GM19240 (cell line): ENCODE data around the gene HEBP2.

ENCODE experiments used
- DNase-seq: peaks from one replicate; pipeline ENCODE4 v3.0.0; 2011; ENCODE audit warnings: low spot score; ENCODE audit not compliant: insufficient read length

HEBP2 gene

GRCh38 chr6:138454981-138455706, 51.1 kb downstream of the HEBP2 start:
- no peak for DNase-seq

- DNase-seq, result no peak
These were observed 51.9 kb downstream of the HEBP2 start for GRCh38 chr6:138455746-138456400.

- no peak for DNase-seq
These were observed 52.4 kb downstream of the HEBP2 start for GRCh38 chr6:138456401-138456790.

GRCh38 chr6:138461647-138462046, 57.6 kb downstream of the HEBP2 start:
- DNase-seq, result no peak

DNA sequence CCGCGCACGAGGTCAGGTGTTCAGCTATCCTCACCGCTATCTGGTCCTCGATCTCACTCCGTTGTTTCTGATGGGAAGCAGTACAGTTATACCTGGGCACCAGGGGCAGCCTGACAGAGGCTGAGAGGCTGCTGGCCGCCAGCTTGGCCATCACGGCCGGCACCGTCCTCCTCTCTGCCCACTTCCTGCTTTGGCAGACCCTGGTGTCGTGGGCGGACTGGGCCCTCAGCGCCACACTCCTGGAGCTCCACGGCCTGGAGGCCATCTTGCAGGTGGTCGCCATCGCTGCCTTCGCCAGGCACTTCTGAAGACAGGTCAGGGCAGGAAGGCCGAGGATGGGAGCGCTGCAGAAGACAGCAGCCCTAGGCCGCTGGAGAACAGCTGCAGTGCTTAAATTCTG, 60.1 kb downstream of the HEBP2 start:
- no peak for DNase-seq

DNA sequence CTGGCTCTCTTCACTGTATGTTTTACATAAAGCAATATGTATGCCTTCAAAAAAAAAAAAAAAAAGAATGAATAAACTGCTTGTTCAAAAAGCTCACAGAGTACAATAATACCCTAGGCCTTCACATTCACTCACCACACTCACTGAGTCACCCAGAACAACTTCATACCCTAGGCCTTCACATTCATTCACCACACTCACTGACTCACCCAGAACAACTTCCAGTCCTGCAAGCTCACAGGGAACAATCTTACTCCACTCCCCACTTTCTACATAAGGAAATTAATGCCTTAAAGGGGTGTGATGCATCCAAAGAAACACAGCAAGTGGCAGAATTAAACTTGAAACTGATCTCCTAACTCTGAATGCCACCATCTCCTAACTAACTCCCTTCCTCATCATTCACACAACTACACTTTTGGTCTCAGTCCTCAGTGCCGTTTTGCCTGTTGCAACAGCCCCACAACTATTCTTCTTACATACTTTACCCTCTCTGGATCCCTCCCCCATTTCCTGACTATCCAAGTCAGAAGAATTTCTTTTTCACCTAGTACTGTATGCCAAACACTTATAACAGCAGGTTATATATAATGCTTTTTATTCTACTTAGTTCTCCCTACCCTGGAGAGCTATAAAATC, 61.1 kb downstream of the HEBP2 start:
- DNase-seq, result no peak

DNA sequence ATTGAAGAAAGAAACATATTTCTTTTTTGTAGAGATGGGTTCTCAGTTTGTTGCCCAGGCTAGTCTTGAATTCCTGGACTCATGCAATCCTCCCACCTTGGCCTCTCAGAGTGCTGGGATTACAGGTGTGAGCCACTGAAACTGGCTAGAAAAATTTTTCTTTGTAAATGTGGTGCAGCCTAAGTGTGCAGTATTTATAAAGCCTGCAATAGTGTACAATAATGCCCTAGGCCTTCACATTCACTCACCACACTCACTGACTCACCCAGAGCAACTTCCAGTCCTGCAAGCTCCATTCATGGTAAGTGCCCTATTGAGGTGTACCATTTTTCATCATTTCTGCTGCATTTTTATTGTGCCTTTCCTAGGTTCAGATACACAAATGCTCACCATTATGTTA, 63.9 kb downstream of the HEBP2 start:
- no peak for DNase-seq

DNA sequence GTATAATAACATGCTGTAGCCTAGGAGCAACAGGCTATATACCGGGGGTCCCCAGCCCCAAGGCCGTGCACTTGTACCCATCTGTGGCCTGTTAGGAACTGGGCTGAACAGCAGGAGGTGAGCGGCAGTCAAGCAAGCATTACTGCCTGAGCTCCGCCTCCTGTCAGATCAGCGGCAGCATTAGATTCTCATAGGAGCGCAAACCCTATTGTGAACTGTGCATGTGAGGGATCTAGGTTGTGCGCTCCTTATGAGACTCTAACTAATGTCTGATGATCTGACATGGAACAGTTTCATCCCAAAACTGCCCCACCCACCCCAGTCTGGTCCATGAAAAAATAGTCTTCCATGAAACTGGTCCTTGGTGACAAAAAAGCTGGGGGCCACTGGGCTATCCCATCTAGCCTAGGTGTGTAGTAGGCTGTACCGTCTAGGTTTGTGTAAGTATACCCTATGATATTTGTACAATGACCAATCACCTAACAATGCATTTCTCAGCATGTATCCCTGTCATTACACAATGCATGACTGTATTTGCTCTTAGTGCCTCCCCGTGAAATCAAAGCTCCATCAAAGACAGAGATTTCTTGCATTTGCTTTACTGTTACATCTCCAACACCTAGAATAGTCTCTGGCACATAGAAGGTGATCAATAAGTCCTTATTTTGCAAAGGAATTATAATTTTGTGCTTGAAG, 64.4 kb downstream of the HEBP2 start:
- DNase-seq, result no peak
